Cerebellar cortex (tissue), 1 donor: Measurements from ENCODE around the gene EFNB1.

ENCODE experiments used
- DNase-seq: peaks from one replicate; pipeline ENCODE4 v3.0.0-alpha.2; 2015; ENCODE audit warnings: low spot score

EFNB1 gene

DNA sequence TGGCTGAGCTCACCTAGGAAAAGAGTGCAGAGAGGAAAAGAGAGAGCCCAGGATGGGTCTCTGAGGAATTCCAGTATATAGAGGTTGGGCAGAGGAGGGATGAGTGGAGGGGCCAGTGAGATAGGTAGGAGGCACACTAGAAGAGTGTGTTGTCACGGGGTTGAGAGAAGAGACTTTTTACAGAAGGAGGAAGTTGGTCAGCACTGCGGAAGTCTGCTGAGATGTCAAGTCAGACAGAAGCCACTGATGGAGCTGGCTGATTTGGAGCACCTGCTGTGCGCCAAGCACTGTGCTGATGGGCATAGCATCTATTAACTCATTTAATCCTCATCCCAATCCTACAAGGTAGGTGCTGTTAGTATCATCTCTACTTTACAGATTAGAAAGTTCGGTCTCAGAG is 60.4 kb downstream of the EFNB1 start:
- no peak for DNase-seq
